Neural crest cell (in vitro differentiated cells): ENCODE measurements around the gene WSCD1. TPM values are rescaled to one million over a fixed set of nuclear protein-coding genes. Genes with fewer than 3 reads are reported as not detected.

Source experiments
- DNase-seq: peaks from one replicate; pipeline ENCODE4 v3.0.0; 2021; ENCODE audit warnings: low read depth, mixed read lengths, low spot score
- H3K27ac Mint-ChIP-seq: one replicate; pipeline ENCODE4 v1.8.0; 2021; ENCODE audit warnings: mild to moderate bottlenecking, mixed read lengths; ENCODE audit not compliant: unreplicated experiment
- H3K27me3 Mint-ChIP-seq: 2 replicates; pipeline ENCODE4 v1.8.0; 2021; ENCODE audit warnings: low read depth, mild to moderate bottlenecking, mixed read lengths
- H3K36me3 Mint-ChIP-seq: 2 replicates; pipeline ENCODE4 v1.8.0; 2021; ENCODE audit warnings: low read depth, mild to moderate bottlenecking, mixed read lengths
- H3K4me1 Mint-ChIP-seq: 2 replicates; pipeline ENCODE4 v1.8.0; 2021; ENCODE audit warnings: mixed read lengths
- H3K4me3 Mint-ChIP-seq: one replicate; pipeline ENCODE4 v1.8.0; 2021; ENCODE audit warnings: mild to moderate bottlenecking, mixed read lengths
- H3K9me3 Mint-ChIP-seq: 2 replicates; pipeline ENCODE4 v1.8.0; 2021; ENCODE audit warnings: mixed read lengths
- total RNA-seq: library from RNA; stranded (reverse); gene quantifications from 2 replicates; pipeline ENCODE4 v1.2.1, GENCODE V29; 2021
- TF ChIP-seq, protein P1 (sequence below): fragments of 200-600 bp; sonication (generic); conservative IDR thresholded peaks from 2 replicates; pipeline ENCODE4 v1.5.0; 2021; ENCODE audit warnings: antibody characterized with exemption, mild to moderate bottlenecking

Gene WSCD1
- total RNA-seq, 1 donor from 2014 or later, result 93.3 TPM

DNA sequence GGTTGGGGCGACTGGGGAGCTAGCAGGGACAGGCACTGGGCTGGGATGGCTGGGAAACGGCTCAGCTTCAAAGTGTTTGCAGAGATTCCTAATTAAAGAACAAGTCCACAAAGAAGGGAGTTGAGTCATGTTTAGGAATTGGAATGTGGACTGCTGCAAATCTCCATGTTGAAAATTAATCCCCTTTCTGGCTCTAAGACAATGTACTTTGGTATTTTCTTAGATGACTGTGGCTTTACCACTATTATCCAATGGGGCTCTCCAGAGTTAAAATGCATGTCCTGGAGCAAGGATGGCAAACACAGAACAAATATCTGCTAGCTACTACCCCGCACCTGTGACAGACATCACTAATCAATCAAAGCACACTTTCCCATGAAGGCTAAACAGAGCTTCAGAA is 22.2 kb upstream of the WSCD1 start:
- no peaks in the 10 kb centered on the region for H3K36me3 Mint-ChIP-seq
- H3K27me3 Mint-ChIP-seq, result no peaks in the 10 kb centered on the region
- no peak overlapping the region for H3K4me3 Mint-ChIP-seq
- H3K9me3 Mint-ChIP-seq, result no peaks in the 10 kb centered on the region
- TF ChIP-seq, protein P1, sequence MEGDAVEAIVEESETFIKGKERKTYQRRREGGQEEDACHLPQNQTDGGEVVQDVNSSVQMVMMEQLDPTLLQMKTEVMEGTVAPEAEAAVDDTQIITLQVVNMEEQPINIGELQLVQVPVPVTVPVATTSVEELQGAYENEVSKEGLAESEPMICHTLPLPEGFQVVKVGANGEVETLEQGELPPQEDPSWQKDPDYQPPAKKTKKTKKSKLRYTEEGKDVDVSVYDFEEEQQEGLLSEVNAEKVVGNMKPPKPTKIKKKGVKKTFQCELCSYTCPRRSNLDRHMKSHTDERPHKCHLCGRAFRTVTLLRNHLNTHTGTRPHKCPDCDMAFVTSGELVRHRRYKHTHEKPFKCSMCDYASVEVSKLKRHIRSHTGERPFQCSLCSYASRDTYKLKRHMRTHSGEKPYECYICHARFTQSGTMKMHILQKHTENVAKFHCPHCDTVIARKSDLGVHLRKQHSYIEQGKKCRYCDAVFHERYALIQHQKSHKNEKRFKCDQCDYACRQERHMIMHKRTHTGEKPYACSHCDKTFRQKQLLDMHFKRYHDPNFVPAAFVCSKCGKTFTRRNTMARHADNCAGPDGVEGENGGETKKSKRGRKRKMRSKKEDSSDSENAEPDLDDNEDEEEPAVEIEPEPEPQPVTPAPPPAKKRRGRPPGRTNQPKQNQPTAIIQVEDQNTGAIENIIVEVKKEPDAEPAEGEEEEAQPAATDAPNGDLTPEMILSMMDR, result no peak
- H3K27ac Mint-ChIP-seq, result no peak overlapping the region
- DNase-seq, result no peak
- no peaks in the 10 kb centered on the region for H3K4me1 Mint-ChIP-seq

DNA sequence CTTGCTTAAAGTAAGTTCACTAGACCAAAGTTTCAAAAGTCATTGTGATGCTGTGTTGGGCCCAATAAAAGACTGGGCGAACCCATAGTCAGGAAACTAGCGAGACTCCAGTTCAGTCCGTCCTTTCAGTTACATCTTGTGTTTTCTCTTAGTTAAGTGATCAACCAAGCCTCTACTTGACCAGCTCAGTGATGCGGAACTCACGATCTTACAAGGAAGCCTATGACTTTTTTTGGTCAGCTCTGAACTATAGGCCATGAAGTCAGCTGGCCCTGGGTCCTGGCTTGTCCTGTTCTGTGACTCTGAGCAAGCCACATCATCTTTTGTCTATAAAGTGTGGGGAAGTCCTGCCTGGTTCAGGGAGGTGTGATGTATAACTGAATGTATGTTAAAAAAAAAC is 21.7 kb upstream of the WSCD1 start:
- TF ChIP-seq, protein P1, result no peak
- DNase-seq, result no peak
- Mint-ChIP-seq H3K27me3 (no peaks in the 10 kb centered on the region), H3K4me1 (no peaks in the 10 kb centered on the region), H3K36me3 (no peaks in the 10 kb centered on the region), H3K9me3 (no peaks in the 10 kb centered on the region), H3K4me3 (no peak overlapping the region), H3K27ac (no peak overlapping the region)

DNA sequence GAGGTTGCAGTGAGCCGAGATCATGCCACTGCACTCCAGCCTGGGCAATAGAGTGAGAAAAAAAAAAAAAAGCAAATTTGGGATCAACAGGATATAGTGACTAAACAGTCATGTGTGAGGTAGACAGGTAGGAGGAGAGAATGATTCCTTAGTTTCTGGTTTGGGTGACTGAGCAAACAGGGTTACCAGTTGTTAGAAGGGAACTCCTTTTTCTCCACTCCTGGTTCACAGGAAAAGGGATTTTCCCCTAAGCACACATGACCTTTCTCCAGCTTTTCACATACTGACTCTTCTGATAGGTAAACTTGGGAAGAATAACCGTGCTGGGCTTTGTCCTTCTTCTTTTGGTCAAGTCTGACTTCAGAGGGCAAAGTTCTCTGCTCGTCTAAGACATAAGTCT is 17.3 kb upstream of the WSCD1 start:
- Mint-ChIP-seq H3K4me3 (no peak overlapping the region), H3K27me3 (no peaks in the 10 kb centered on the region), H3K27ac (no peak overlapping the region), H3K9me3 (no peaks in the 10 kb centered on the region), H3K36me3 (no peaks in the 10 kb centered on the region), H3K4me1 (peaks cover 5% of the 10 kb centered on the region)
- TF ChIP-seq, protein P1, result no peak
- no peak for DNase-seq

DNA sequence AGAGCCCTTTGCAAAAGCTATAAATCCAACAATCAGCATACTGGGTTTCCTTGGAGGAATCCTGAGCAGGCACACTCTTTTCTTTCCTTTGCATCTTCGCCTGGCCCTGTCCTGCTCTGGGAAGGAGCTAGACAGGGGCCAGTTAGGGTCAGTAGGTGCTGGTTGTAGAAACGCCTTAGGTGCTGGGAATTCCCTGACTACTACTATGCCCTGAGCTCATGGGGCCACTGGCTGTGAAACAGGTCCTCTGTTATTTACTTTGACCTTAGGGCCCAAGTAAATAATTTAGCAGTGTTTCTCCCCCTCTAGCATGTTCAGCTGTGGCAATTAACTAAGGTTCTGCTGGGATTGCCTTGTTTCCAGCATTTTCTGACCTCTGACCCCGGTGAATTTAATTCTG is 15.8 kb upstream of the WSCD1 start:
- no peak overlapping the region for H3K4me3 Mint-ChIP-seq
- H3K9me3 Mint-ChIP-seq, result no peaks in the 10 kb centered on the region
- H3K4me1 Mint-ChIP-seq, result peaks cover 9% of the 10 kb centered on the region
- no peaks in the 10 kb centered on the region for H3K27me3 Mint-ChIP-seq
- no peaks in the 10 kb centered on the region for H3K36me3 Mint-ChIP-seq
- H3K27ac Mint-ChIP-seq, result no peak overlapping the region
- DNase-seq, result no peak
- TF ChIP-seq, protein P1, result no peak

DNA sequence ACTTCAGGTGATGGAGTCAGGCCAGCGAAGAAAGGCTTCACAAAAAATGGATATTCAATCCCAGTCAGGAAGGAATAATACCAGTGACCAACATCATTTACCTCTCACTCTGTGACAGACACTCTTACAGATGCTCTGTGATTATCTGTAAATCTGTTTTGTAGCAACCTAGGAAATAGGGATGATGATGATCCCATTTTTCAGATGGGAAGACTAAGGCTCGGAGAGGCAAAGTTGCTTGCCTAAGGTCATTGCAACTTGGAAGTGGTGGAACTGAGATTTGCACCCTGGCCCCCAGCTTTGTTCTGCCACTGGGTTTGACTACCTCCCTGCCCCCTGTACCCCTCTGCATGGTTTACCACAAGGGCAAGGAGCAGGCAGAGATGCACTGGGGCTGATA is 14.1 kb upstream of the WSCD1 start:
- no peak overlapping the region for H3K4me3 Mint-ChIP-seq
- peak overlapping the region; percentile 45 for H3K27ac Mint-ChIP-seq
- H3K4me1 Mint-ChIP-seq, result peaks cover 17% of the 10 kb centered on the region
- H3K36me3 Mint-ChIP-seq, result no peaks in the 10 kb centered on the region
- no peak for DNase-seq
- TF ChIP-seq, protein P1, result no peak
- H3K27me3 Mint-ChIP-seq, result no peaks in the 10 kb centered on the region
- no peaks in the 10 kb centered on the region for H3K9me3 Mint-ChIP-seq

DNA sequence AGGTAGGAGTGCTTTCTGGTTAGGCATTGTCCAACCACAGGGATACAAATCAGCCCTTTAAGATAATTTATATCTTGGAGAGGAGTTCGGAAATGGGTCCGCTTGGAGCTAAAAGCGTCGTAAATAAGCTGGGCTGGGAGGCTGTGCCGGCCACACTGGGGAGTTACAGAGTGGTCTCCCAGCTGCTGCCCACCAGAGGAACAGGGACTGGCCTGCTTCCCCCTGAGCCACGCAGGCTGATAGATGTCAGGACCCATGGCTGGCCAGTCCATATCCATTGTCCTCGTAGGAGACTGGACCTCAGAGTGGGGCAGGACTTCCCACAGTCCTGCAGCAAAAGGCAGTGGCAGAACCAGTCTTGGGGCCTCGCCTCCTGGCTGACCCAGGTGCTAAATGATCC is 12.6 kb upstream of the WSCD1 start:
- no peaks in the 10 kb centered on the region for H3K36me3 Mint-ChIP-seq

More for the DNA sequence above, 12.6 kb upstream of the WSCD1 start:
- no peaks in the 10 kb centered on the region for H3K9me3 Mint-ChIP-seq
- peaks cover 17% of the 10 kb centered on the region for H3K4me1 Mint-ChIP-seq
- H3K27me3 Mint-ChIP-seq, result no peaks in the 10 kb centered on the region
- TF ChIP-seq, protein P1, result no peak
- DNase-seq, result no peak
- no peak overlapping the region for H3K4me3 Mint-ChIP-seq
- peak overlapping the region; percentile 68 for H3K27ac Mint-ChIP-seq
